DMS53 treated with DMSO at 0.1 percent for 48 hours (cell line): Measurements from ENCODE around the gene CCDC169.
"Not testable (repeated sequence)": the region's sequence is repeated elsewhere in the genome, so short reads cannot be mapped to it uniquely, and the experiment has no call there.

Experiments used
- DNase-seq: peaks from one replicate; lab custom pipeline; 2025; ENCODE audit not compliant: unreplicated experiment; lab: John Stamatoyannopoulos, UW

Gene CCDC169

GRCh38 chr13:36319793-36320192, 22.2 kb upstream of the CCDC169 start:
- not testable (repeated sequence) for DNase-seq

GRCh38 chr13:36313047-36313969, 15.7 kb upstream of the CCDC169 start:
- no peak for DNase-seq

- DNase-seq, result no peak
Observed at GRCh38 chr13:36310417-36311108, 12.9 kb upstream of the CCDC169 start.

- DNase-seq, result no peak
Observed at GRCh38 chr13:36302289-36302688, 4.7 kb upstream of the CCDC169 start.

- not testable (repeated sequence) for DNase-seq
Observed at GRCh38 chr13:36299469-36299868, 1.9 kb upstream of the CCDC169 start.

GRCh38 chr13:36298535-36299068, 988 bp upstream of the CCDC169 start:
- no peak for DNase-seq

- DNase-seq, result no peak
Observed at GRCh38 chr13:36294096-36294495, 3.5 kb downstream of the CCDC169 start.

GRCh38 chr13:36293497-36293896, 4.1 kb downstream of the CCDC169 start:
- no peak for DNase-seq

- no peak for DNase-seq
Observed at GRCh38 chr13:36288794-36289391, 8.7 kb downstream of the CCDC169 start.

- no peak for DNase-seq
Observed at GRCh38 chr13:36286006-36286405, 11.6 kb downstream of the CCDC169 start.

GRCh38 chr13:36282821-36283432, 14.7 kb downstream of the CCDC169 start:
- peak; percentile 48 for DNase-seq

GRCh38 chr13:36275190-36276002, 22.2 kb downstream of the CCDC169 start:
- peak; percentile 66 for DNase-seq

- no peak for DNase-seq
Observed at GRCh38 chr13:36273431-36273830, 24.2 kb downstream of the CCDC169 start.

GRCh38 chr13:36261976-36262375, 35.6 kb downstream of the CCDC169 start:
- DNase-seq, result no peak

GRCh38 chr13:36261011-36261410, 36.6 kb downstream of the CCDC169 start:
- DNase-seq, result no peak

- no peak for DNase-seq
Observed at GRCh38 chr13:36259361-36260137, 38.1 kb downstream of the CCDC169 start.

- DNase-seq, result no peak
Observed at GRCh38 chr13:36258831-36259230, 38.8 kb downstream of the CCDC169 start.

- DNase-seq, result peak; percentile 28
Observed at GRCh38 chr13:36251526-36251925, 46.1 kb downstream of the CCDC169 start.

- no peak for DNase-seq
Observed at GRCh38 chr13:36251017-36251416, 46.6 kb downstream of the CCDC169 start.
